HFFc6 (cell line): ENCODE measurements around the gene SYNPO. TPM values are rescaled to one million over a fixed set of nuclear protein-coding genes. Genes with fewer than 3 reads are reported as not detected.

ENCODE experiments used
- DNase-seq: peaks from one replicate; pipeline ENCODE4 v3.0.0-alpha.2; 2018
- H3K27ac Mint-ChIP-seq: 2 replicates; pipeline ENCODE4 v1.8.0; 2020; ENCODE audit warnings: mild to moderate bottlenecking, mixed read lengths
- H3K27me3 Mint-ChIP-seq: 2 replicates; pipeline ENCODE4 v1.8.0; 2021; ENCODE audit warnings: mild to moderate bottlenecking, moderate library complexity, mixed read lengths; ENCODE audit not compliant: insufficient read depth
- H3K36me3 Mint-ChIP-seq: 2 replicates; pipeline ENCODE4 v1.8.0; 2021; ENCODE audit warnings: low read depth, mixed read lengths
- H3K4me1 Mint-ChIP-seq: 2 replicates; pipeline ENCODE4 v1.8.0; 2020; ENCODE audit warnings: low read depth, mixed read lengths
- H3K4me3 Mint-ChIP-seq: 2 replicates; pipeline ENCODE4 v1.8.0; 2020; ENCODE audit warnings: mild to moderate bottlenecking, moderate library complexity, mixed read lengths
- H3K9me3 Mint-ChIP-seq: 2 replicates; pipeline ENCODE4 v1.8.0; 2020; ENCODE audit warnings: mild to moderate bottlenecking, mixed read lengths
- CTCF ChIP-seq: fragments of 200-600 bp; sonication (generic); IDR thresholded peaks from 2 replicates; pipeline ENCODE4 v1.5.0; 2021; ENCODE audit warnings: antibody characterized with exemption, mild to moderate bottlenecking
- total RNA-seq, 6 experiments: library from RNA; stranded (reverse); fragmentation: NEBNext Ultra II Directional; extraction: Animal tissue kit (Norgen Biotek cat#: 25700); gene quantifications; 2 replicates in 1 of 6; 3 replicates in 5 of 6; pipeline ENCODE4 v1.2.3, GENCODE V29; 2021

The SYNPO gene
- total RNA-seq, 6 experiments from 2014 or later = 35.6 to 50.7 (median 47.8) TPM

GRCh38 chr5:150636391-150637244 lies 3.8 kb upstream of the SYNPO start:
- Mint-ChIP-seq H3K36me3 (no peaks in the 10 kb centered on the region), H3K4me3 (peak overlapping the region; percentile 68), H3K4me1 (peaks cover 84% of the 10 kb centered on the region), H3K9me3 (no peaks in the 10 kb centered on the region), H3K27ac (peak overlapping the region; percentile 81), H3K27me3 (peaks cover 3% of the 10 kb centered on the region)
- DNase-seq = peak; percentile 79
- no peak for TF ChIP-seq CTCF

- peak overlapping the region; percentile 68 for H3K4me3 Mint-ChIP-seq
- H3K36me3 Mint-ChIP-seq = no peaks in the 10 kb centered on the region
- peaks cover 3% of the 10 kb centered on the region for H3K27me3 Mint-ChIP-seq
- peak; percentile 91 for DNase-seq
- H3K9me3 Mint-ChIP-seq = no peaks in the 10 kb centered on the region
- TF ChIP-seq CTCF = no peak
- peak overlapping the region; percentile 81 for H3K27ac Mint-ChIP-seq
- H3K4me1 Mint-ChIP-seq = peaks cover 87% of the 10 kb centered on the region
Measured at GRCh38 chr5:150637245-150638052, 3.0 kb upstream of the SYNPO start.

GRCh38 chr5:150638053-150638444 lies 2.4 kb upstream of the SYNPO start:
- H3K27me3 Mint-ChIP-seq = peaks cover 3% of the 10 kb centered on the region
- H3K9me3 Mint-ChIP-seq = no peaks in the 10 kb centered on the region
- no peak for TF ChIP-seq CTCF
- H3K4me1 Mint-ChIP-seq = peaks cover 87% of the 10 kb centered on the region
- peak overlapping the region; percentile 46; the same call in 1 of the 2 replicates for H3K27ac Mint-ChIP-seq
- no peaks in the 10 kb centered on the region for H3K36me3 Mint-ChIP-seq
- no peak for DNase-seq
- H3K4me3 Mint-ChIP-seq = peak overlapping the region; percentile 68; the same call in 1 of the 2 replicates

- H3K4me1 Mint-ChIP-seq = peaks cover 89% of the 10 kb centered on the region
- H3K9me3 Mint-ChIP-seq = no peaks in the 10 kb centered on the region
- no peaks in the 10 kb centered on the region for H3K36me3 Mint-ChIP-seq
- peaks cover 3% of the 10 kb centered on the region for H3K27me3 Mint-ChIP-seq
- peak overlapping the region; percentile 68; the same call in 1 of the 2 replicates for H3K4me3 Mint-ChIP-seq
- no peak for DNase-seq
- TF ChIP-seq CTCF = no peak
- peak overlapping the region; percentile 94 for H3K27ac Mint-ChIP-seq
Measured at GRCh38 chr5:150638488-150639376, 1.7 kb upstream of the SYNPO start.

GRCh38 chr5:150639377-150639692 lies 1.1 kb upstream of the SYNPO start:
- DNase-seq = no peak
- Mint-ChIP-seq H3K27ac (peak overlapping the region; percentile 94), H3K4me3 (peak overlapping the region; percentile 89; the same call in 1 of the 2 replicates), H3K4me1 (peaks cover 95% of the 10 kb centered on the region), H3K9me3 (no peaks in the 10 kb centered on the region), H3K36me3 (no peaks in the 10 kb centered on the region), H3K27me3 (peaks cover 2% of the 10 kb centered on the region)
- TF ChIP-seq CTCF = no peak
